CD4-positive, alpha-beta T cell (primary cell): ENCODE measurements around the gene NOTCH2. TPM values are rescaled to one million over a fixed set of nuclear protein-coding genes. Genes with fewer than 3 reads are reported as not detected.

Source experiments
- ATAC-seq: fragments of 200-7000 bp; cut with Tn5 transposase; one replicate; pipeline ENCODE4 v1.10.0; 2022; ENCODE audit warnings: mild to moderate bottlenecking; ENCODE audit not compliant: poor library complexity
- CTCF ChIA-PET: fragments of 350-600 bp; sonication (Branson Sonifier 250); formaldehyde crosslinking; loops from one replicate; lab custom pipeline; 2021; ENCODE audit warnings: antibody characterized with exemption, inconsistent platforms; lab: Charles Lee
- POLR2A ChIA-PET: fragments of 350-600 bp; sonication (Branson Sonifier 250); formaldehyde crosslinking; loops from one replicate; lab custom pipeline; 2021; ENCODE audit warnings: antibody characterized with exemption, inconsistent platforms; lab: Charles Lee
- DNase-seq, 14 experiments: peaks; one replicate each; pipeline ENCODE4 v3.0.0-alpha.2; 2013 to 2020; ENCODE audit warnings: mixed read lengths in 2 of 14
- H3K27ac ChIP-seq, 2 donors: one replicate each; pipeline versions ENCODE4 v1.5.1 to v1.7.0; 2013; ENCODE audit warnings: low read length in 2 of 2, low read depth in 1 of 2, mild to moderate bottlenecking in 1 of 2
- H3K27me3 ChIP-seq, 2 experiments: 1 replicate in 1 of 2; 2 replicates in 1 of 2; pipeline versions ENCODE4 v1.6.1 to v1.7.0; 2013; ENCODE audit warnings: low read length in 2 of 2, control low read depth in 1 of 2, mild to moderate bottlenecking in 1 of 2, moderate library complexity in 1 of 2; ENCODE audit not compliant: insufficient read depth in 2 of 2, control insufficient read depth in 1 of 2
- H3K36me3 ChIP-seq: one replicate; pipeline ENCODE4 v1.6.1; 2013; ENCODE audit warnings: low read length, control low read depth; ENCODE audit not compliant: insufficient read depth
- H3K4me1 ChIP-seq: one replicate; pipeline ENCODE4 v1.6.1; 2013; ENCODE audit warnings: low read length, control low read depth; ENCODE audit not compliant: insufficient read depth
- H3K4me3 ChIP-seq: one replicate; pipeline ENCODE4 v1.5.1; 2013; ENCODE audit warnings: mild to moderate bottlenecking, low read length, moderate library complexity
- H3K9me3 ChIP-seq, 2 experiments: 1 replicate in 1 of 2; 2 replicates in 1 of 2; pipeline versions ENCODE4 v1.6.1 to v1.7.0; 2013; ENCODE audit warnings: low read length in 2 of 2, mild to moderate bottlenecking in 2 of 2, control low read depth in 1 of 2, moderate library complexity in 1 of 2; ENCODE audit not compliant: control insufficient read depth in 1 of 2, insufficient read depth in 1 of 2
- H3K27ac Mint-ChIP-seq: one replicate; pipeline ENCODE4 v1.8.0; 2020; ENCODE audit warnings: mixed read lengths
- H3K27me3 Mint-ChIP-seq: one replicate; pipeline ENCODE4 v1.8.0; 2021; ENCODE audit warnings: mixed read lengths
- H3K36me3 Mint-ChIP-seq: one replicate; pipeline ENCODE4 v1.8.0; 2021; ENCODE audit warnings: low read depth, mixed read lengths
- H3K4me1 Mint-ChIP-seq: one replicate; pipeline ENCODE4 v1.8.0; 2021; ENCODE audit warnings: low read depth, mixed read lengths
- H3K4me3 Mint-ChIP-seq: one replicate; pipeline ENCODE4 v1.8.0; 2020; ENCODE audit warnings: mild to moderate bottlenecking, mixed read lengths
- H3K9me3 Mint-ChIP-seq: one replicate; pipeline ENCODE4 v1.8.0; 2020; ENCODE audit warnings: mixed read lengths
- intact Hi-C, 2 experiments: fragments of 100-400 bp; cut with DNase I in 1 of 2; cut with micrococcal nuclease in 1 of 2; formaldehyde crosslinking; loops; one replicate each; pipeline versions ENCODE4 v1.15.1 to v1.9.0; 2023 to 2025; cut with DNase I, micrococcal nuclease
- total RNA-seq, 174 experiments: library from RNA in 2 of 174; stranded (reverse) in 2 of 174; gene quantifications; one replicate each; pipeline ENCODE4 v1.2.3 and lab custom pipeline; 2021 to 2026
- TF ChIP-seq, protein P1 (sequence below): fragments of 200-600 bp; IDR thresholded peaks from one replicate; pipeline ENCODE4 v1.8.0; 2022; ENCODE audit warnings: antibody characterized with exemption, mild to moderate bottlenecking

Gene NOTCH2
- total RNA-seq, 2 experiments from 2014 or later: 27.5 to 29.4 TPM

DNA sequence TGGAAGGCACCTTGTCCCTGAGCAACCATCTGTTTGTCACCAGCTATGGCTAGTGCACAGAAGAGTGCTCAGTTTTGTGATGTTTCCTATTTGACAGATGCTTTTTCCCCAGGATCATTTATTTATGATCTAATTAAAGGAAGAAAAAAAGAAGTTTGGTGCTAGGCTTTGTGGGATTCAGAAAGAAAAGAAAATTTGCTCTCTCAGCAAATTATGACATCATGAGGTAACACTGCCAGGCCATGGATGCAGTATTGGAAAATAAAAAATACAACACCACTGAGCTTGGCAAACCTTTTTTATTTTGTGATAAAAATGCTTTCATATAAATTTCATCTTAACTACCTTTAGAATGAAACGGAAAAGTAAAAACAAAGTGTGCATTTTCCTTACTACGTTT, 157.7 kb downstream of the NOTCH2 start:
- H3K4me1 ChIP-seq: no peaks in the 10 kb centered on the region
- Mint-ChIP-seq H3K36me3 (peaks cover 46% of the 10 kb centered on the region), H3K27me3 (no peaks in the 10 kb centered on the region), H3K4me1 (no peaks in the 10 kb centered on the region), H3K4me3 (no peak overlapping the region), H3K27ac (no peak overlapping the region), H3K9me3 (no peaks in the 10 kb centered on the region)
- peaks cover 29% of the 10 kb centered on the region for H3K36me3 ChIP-seq
- DNase-seq: no peak
- no peaks in the 10 kb centered on the region for H3K27me3 ChIP-seq
- H3K4me3 ChIP-seq: no peak overlapping the region
- intact Hi-C loops: no loop called here
- ATAC-seq: no peak
- POLR2A ChIA-PET: no interaction called here
- no peak overlapping the region for H3K27ac ChIP-seq
- TF ChIP-seq, protein P1, sequence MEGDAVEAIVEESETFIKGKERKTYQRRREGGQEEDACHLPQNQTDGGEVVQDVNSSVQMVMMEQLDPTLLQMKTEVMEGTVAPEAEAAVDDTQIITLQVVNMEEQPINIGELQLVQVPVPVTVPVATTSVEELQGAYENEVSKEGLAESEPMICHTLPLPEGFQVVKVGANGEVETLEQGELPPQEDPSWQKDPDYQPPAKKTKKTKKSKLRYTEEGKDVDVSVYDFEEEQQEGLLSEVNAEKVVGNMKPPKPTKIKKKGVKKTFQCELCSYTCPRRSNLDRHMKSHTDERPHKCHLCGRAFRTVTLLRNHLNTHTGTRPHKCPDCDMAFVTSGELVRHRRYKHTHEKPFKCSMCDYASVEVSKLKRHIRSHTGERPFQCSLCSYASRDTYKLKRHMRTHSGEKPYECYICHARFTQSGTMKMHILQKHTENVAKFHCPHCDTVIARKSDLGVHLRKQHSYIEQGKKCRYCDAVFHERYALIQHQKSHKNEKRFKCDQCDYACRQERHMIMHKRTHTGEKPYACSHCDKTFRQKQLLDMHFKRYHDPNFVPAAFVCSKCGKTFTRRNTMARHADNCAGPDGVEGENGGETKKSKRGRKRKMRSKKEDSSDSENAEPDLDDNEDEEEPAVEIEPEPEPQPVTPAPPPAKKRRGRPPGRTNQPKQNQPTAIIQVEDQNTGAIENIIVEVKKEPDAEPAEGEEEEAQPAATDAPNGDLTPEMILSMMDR: no peak
- no peaks in the 10 kb centered on the region for H3K9me3 ChIP-seq
- CTCF ChIA-PET: no interaction called here

DNA sequence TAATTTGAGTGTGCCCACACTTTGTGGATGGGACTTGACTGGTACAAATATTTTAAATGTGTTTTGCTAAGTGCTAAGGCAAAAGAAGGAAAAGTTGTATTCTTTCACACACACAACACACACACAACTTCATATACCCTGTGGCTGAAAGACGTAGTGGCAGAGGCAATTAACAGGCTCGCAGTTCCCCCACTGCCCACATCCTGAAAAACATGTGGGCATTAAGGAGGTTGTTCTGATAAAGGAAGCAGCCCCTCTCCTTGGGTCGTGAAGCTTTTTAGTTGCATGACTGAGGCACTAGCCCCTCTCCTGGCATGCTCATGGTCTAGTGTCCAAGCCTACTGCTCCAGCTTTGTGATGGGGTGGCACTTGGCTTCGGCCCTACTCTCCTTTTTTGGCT, 158.8 kb downstream of the NOTCH2 start:
- Histone ChIP-seq H3K4me3 (no peak overlapping the region), H3K4me1 (no peaks in the 10 kb centered on the region), H3K9me3 (peaks cover 0 to 10% of the 10 kb centered on the region in 2 experiments), H3K36me3 (peaks cover 19% of the 10 kb centered on the region), H3K27me3 (no peaks in the 10 kb centered on the region), H3K27ac (no peak overlapping the region)
- DNase-seq: no peak
- Mint-ChIP-seq H3K27ac (no peak overlapping the region), H3K4me1 (no peaks in the 10 kb centered on the region), H3K4me3 (no peak overlapping the region), H3K27me3 (no peaks in the 10 kb centered on the region), H3K36me3 (peaks cover 35% of the 10 kb centered on the region), H3K9me3 (peaks cover 3% of the 10 kb centered on the region)
- ATAC-seq: no peak
- intact Hi-C loops: no loop called here
- TF ChIP-seq, protein P1: no peak
- POLR2A ChIA-PET: interaction anchor here (1.1 kb wide), 1 partner anchor 9 kb away, joined by 3 read pairs; no protein-coding TSS in a partner anchor
- CTCF ChIA-PET: no interaction called here

DNA sequence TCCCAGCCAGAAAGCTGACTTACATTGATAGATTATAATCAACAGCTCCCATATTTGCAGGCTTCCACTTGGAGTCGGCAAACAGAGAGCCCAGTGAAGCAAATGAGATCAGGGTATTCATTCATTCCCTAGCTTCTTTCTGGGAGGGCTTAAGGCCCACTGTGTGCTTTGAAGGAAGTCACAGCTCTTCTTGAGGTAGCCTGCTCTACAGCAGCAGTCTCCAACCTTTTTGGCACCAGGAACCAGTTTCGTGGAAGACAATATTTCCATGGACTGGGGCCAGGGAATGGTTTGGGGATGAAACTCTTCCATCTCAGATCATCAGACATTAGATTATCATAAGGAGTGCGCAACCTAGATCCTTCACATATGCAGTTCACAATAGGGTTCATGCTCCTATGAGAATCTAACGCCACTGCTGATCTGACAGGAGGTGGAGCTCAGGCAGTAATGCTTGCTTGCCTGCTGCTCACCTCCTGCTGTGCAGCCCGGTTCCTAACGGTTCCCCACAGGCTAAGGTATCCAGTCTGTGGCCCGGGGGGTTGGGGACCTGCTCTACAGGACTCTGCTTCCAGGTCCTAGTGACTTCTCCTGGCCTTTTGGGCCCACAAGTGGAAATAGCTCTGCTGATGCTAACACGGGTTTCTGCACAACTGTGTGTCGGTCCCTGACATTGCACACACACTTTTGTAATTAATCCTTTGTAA, 159.4 kb downstream of the NOTCH2 start:
- intact Hi-C loops: no loop called here
- no peak overlapping the region for H3K27ac Mint-ChIP-seq
- Histone ChIP-seq H3K27ac (no peak overlapping the region), H3K9me3 (peaks cover 0 to 10% of the 10 kb centered on the region in 2 experiments), H3K4me3 (no peak overlapping the region), H3K4me1 (no peaks in the 10 kb centered on the region), H3K36me3 (peaks cover 14% of the 10 kb centered on the region), H3K27me3 (no peaks in the 10 kb centered on the region)
- H3K36me3 Mint-ChIP-seq: peaks cover 29% of the 10 kb centered on the region
- ChIA-PET CTCF (no interaction called here), POLR2A (interaction anchor here (1.1 kb wide), 1 partner anchor 10 kb away, joined by 3 read pairs; no protein-coding TSS in a partner anchor)
- H3K4me3 Mint-ChIP-seq: no peak overlapping the region
- H3K9me3 Mint-ChIP-seq: peaks cover 8% of the 10 kb centered on the region
- no peak for ATAC-seq
- H3K27me3 Mint-ChIP-seq: no peaks in the 10 kb centered on the region
- TF ChIP-seq, protein P1: no peak
- DNase-seq: no peak
- H3K4me1 Mint-ChIP-seq: no peaks in the 10 kb centered on the region
